MM.1S (cell line): ENCODE measurements around the gene EMCN.
"Not testable (repeated sequence)": the region's sequence is repeated elsewhere in the genome, so short reads cannot be mapped to it uniquely, and the experiment has no call there.

Experiments used
- DNase-seq: peaks from one replicate; pipeline ENCODE4 v3.0.0-alpha.2; 2015
- H2AFZ ChIP-seq: fragments of 300-600 bp; sonication (generic); 2 replicates; pipeline ENCODE4 v1.6.0; 2016; ENCODE audit warnings: antibody characterized with exemption, low read length
- H3F3A ChIP-seq: fragments of 300-600 bp; sonication (generic); 2 replicates; pipeline ENCODE4 v1.6.1; 2016; ENCODE audit warnings: mild to moderate bottlenecking, antibody characterized with exemption, low read length, moderate library complexity, mixed read lengths; ENCODE audit not compliant: insufficient read depth
- H3K27ac ChIP-seq: fragments of 300-600 bp; sonication (generic); 2 replicates; pipeline ENCODE4 v1.5.1; 2016; ENCODE audit warnings: mild to moderate bottlenecking, low read length
- H3K27me3 ChIP-seq: fragments of 300-600 bp; sonication (generic); replicated peaks from 2 replicates; pipeline ENCODE4 v1.6.0; 2016; ENCODE audit warnings: low read length; ENCODE audit not compliant: insufficient read depth
- H3K36me3 ChIP-seq: fragments of 300-600 bp; sonication (generic); replicated peaks from 2 replicates; pipeline ENCODE4 v1.6.1; 2016; ENCODE audit warnings: mild to moderate bottlenecking, low read length, mixed read lengths; ENCODE audit not compliant: insufficient read depth
- H3K4me1 ChIP-seq: fragments of 300-600 bp; sonication (generic); 2 replicates; pipeline ENCODE4 v1.6.1; 2016; ENCODE audit warnings: low read length, mixed read lengths
- H3K4me2 ChIP-seq: fragments of 300-600 bp; sonication (generic); 2 replicates; pipeline ENCODE4 v1.6.0; 2016; ENCODE audit warnings: low read depth, low read length
- H3K4me3 ChIP-seq: fragments of 300-600 bp; sonication (generic); 2 replicates; pipeline ENCODE4 v1.5.1; 2016; ENCODE audit warnings: low read length, mixed read lengths
- H3K79me2 ChIP-seq: fragments of 300-600 bp; sonication (generic); 2 replicates; pipeline ENCODE4 v1.6.1; 2016; ENCODE audit warnings: mixed run types, low read length, mixed read lengths
- H3K9ac ChIP-seq: fragments of 300-600 bp; sonication (generic); 2 replicates; pipeline ENCODE4 v1.6.1; 2016; ENCODE audit warnings: low read length, mixed read lengths
- H3K9me2 ChIP-seq: fragments of 300-600 bp; sonication (generic); replicated peaks from 2 replicates; pipeline ENCODE4 v1.6.1; 2016; ENCODE audit warnings: mild to moderate bottlenecking, low read length, mixed read lengths; ENCODE audit not compliant: insufficient read depth
- H3K9me3 ChIP-seq: fragments of 300-600 bp; sonication (generic); replicated peaks from 2 replicates; pipeline ENCODE4 v1.6.1; 2016; ENCODE audit warnings: mild to moderate bottlenecking, low read length, mixed read lengths; ENCODE audit not compliant: insufficient read depth
- H4K20me1 ChIP-seq: fragments of 300-600 bp; sonication (generic); 2 replicates; pipeline ENCODE4 v1.6.1; 2016; ENCODE audit warnings: mild to moderate bottlenecking, low read length, moderate library complexity, mixed read lengths; ENCODE audit not compliant: insufficient read depth
- CTCF ChIP-seq: fragments of 300-600 bp; sonication (generic); IDR thresholded peaks from 2 replicates; pipeline ENCODE4 v1.5.1; 2016; ENCODE audit warnings: antibody characterized with exemption, low read length, mixed read lengths
- EZH2 ChIP-seq: fragments of 300-600 bp; sonication (generic); optimal IDR thresholded peaks from 2 replicates; pipeline ENCODE3; 2017; ENCODE audit warnings: low read depth, mild to moderate bottlenecking, antibody characterized with exemption, low read length, mixed read lengths
- EZH2phosphoT487 ChIP-seq: fragments of 300-600 bp; sonication (generic); IDR thresholded peaks from 2 replicates; pipeline ENCODE4 v1.6.1; 2018; ENCODE audit warnings: antibody characterized with exemption, low read length

The EMCN gene

GRCh38 chr4:100391086-100391485, 126.7 kb downstream of the EMCN start:
- no peaks in the 10 kb centered on the region for H3K36me3 ChIP-seq
- 0 out of 2 replicates have a peak, but pooled peaks cover 3% of the 10 kb centered on the region for H3F3A ChIP-seq
- H4K20me1 ChIP-seq: no peaks in the 10 kb centered on the region
- H3K4me1 ChIP-seq: no peaks in the 10 kb centered on the region
- H3K79me2 ChIP-seq: no peaks in the 10 kb centered on the region
- no peak overlapping the region for H3K9ac ChIP-seq
- no peaks in the 10 kb centered on the region for H3K27me3 ChIP-seq
- H2AFZ ChIP-seq: no peak overlapping the region
- no peak overlapping the region for H3K4me2 ChIP-seq
- no peak overlapping the region for H3K27ac ChIP-seq
- H3K9me3 ChIP-seq: no peaks in the 10 kb centered on the region
- no peak for DNase-seq
- H3K4me3 ChIP-seq: no peak overlapping the region
- H3K9me2 ChIP-seq: no peaks in the 10 kb centered on the region
- TF ChIP-seq EZH2: no peak
- TF ChIP-seq CTCF: no peak
- TF ChIP-seq EZH2phosphoT487: no peak

- no peak overlapping the region for H3K4me2 ChIP-seq
- DNase-seq: no peak
- no peaks in the 10 kb centered on the region for H3K9me2 ChIP-seq
- H3K36me3 ChIP-seq: no peaks in the 10 kb centered on the region
- H3K4me1 ChIP-seq: no peaks in the 10 kb centered on the region
- TF ChIP-seq CTCF (no peak), EZH2 (no peak), EZH2phosphoT487 (no peak)
- H3K4me3 ChIP-seq: no peak overlapping the region
- H3K9ac ChIP-seq: no peak overlapping the region
- H3F3A ChIP-seq: no peaks in the 10 kb centered on the region
- no peak overlapping the region for H3K27ac ChIP-seq
- H3K27me3 ChIP-seq: no peaks in the 10 kb centered on the region
- no peaks in the 10 kb centered on the region for H3K9me3 ChIP-seq
- no peak overlapping the region for H2AFZ ChIP-seq
- H4K20me1 ChIP-seq: no peaks in the 10 kb centered on the region
- no peaks in the 10 kb centered on the region for H3K79me2 ChIP-seq
These were observed 131.6 kb downstream of the EMCN start for GRCh38 chr4:100386270-100386669.

GRCh38 chr4:100380401-100380800, 137.4 kb downstream of the EMCN start:
- not testable (repeated sequence) for H3K4me1 ChIP-seq, H3K36me3 ChIP-seq, H3K9me3 ChIP-seq, H3K27ac ChIP-seq, H3K4me2 ChIP-seq, DNase-seq, H3K27me3 ChIP-seq, H2AFZ ChIP-seq, H3K9me2 ChIP-seq, H3K4me3 ChIP-seq, H3K79me2 ChIP-seq, H3K9ac ChIP-seq, H4K20me1 ChIP-seq, H3F3A ChIP-seq

GRCh38 chr4:100379583-100380105, 138.2 kb downstream of the EMCN start:
- H3K4me2 ChIP-seq: no peak overlapping the region
- no peaks in the 10 kb centered on the region for H3K9me3 ChIP-seq
- no peaks in the 10 kb centered on the region for H3K36me3 ChIP-seq
- H3K27ac ChIP-seq: no peak overlapping the region
- H3K4me3 ChIP-seq: no peak overlapping the region
- H3K79me2 ChIP-seq: no peaks in the 10 kb centered on the region
- H4K20me1 ChIP-seq: no peaks in the 10 kb centered on the region
- H3K4me1 ChIP-seq: no peaks in the 10 kb centered on the region
- no peaks in the 10 kb centered on the region for H3F3A ChIP-seq
- no peak for DNase-seq
- no peaks in the 10 kb centered on the region for H3K27me3 ChIP-seq
- H3K9me2 ChIP-seq: no peaks in the 10 kb centered on the region
- no peak overlapping the region for H2AFZ ChIP-seq
- no peak overlapping the region for H3K9ac ChIP-seq
- TF ChIP-seq EZH2 (no peak), EZH2phosphoT487 (no peak), CTCF (no peak)
